Measurements from ENCODE around the gene TRIOBP.

The TRIOBP gene

GRCh38 chr22:37749226-37749625 lies 52.4 kb downstream of the TRIOBP start:
- DNase-seq (ENCODE audit: low read depth in 2 of 2): no peak

DNA sequence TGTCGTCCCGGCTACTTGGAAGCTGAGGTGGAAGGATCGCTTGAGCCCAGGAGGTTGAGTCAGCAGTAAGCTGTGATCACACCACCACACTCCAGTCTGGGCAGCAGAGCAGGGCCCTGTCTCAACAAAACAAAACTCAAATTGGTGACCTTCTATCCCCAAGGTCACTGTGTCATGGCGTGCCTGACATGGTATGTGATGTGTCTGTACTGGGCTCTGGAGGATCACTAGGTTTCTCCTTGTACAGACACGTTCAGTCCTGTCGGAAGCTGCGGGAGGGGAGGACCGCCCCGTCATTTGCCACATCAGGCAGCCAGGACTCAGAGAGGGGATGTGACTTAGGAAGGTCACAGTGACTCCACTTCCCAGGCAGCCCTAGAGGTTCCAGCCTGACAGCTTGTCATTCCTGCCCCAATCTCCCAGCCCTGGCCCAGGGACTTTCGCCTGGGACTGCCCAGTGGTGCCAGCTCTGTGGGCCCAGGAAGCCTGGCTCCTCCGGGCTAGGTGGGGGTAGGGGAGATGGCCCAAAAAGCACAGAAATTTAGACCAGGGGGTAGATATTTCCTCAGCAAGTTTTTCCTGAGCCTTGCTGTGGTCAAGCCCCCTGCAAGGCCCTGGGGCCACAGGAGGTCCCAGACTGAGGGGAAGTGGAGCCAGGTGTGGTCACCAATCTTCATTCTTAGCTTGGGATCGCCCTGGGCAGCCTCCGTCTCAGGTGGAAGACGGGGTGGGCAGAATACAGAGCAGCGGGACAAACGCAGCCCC lies 53.2 kb downstream of the TRIOBP start:
- DNase-seq (ENCODE audit: low read depth in 2 of 2): no peak

DNA sequence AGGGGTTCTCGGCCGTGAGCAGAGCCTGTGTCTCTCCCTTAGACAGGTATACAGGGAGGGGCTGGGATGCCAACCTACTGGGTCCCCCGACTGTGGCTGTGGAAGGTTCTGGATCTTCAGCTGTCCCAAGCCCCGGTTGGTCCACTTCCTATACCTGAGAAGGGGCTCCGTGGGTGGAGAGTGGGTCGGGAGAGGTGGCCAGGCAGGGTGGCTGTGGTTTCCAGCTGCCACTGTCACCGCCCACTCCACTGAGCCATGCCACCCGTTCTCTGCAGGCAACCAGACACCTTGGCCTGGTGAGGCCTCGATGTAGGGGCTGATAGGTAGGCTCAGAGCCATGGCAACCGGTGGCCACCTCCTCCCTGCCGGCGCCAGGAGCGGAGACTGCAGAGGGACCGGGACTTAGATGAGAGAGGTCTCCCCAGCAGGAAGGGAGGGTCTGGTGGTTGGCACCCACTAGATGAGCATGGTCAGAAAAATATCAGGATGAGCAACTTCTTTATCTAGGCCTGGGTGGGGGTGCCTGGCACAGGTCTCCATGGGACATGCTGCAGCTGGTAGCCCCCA lies 53.8 kb downstream of the TRIOBP start:
- DNase-seq (ENCODE audit: low read depth in 2 of 2): no peak

DNA sequence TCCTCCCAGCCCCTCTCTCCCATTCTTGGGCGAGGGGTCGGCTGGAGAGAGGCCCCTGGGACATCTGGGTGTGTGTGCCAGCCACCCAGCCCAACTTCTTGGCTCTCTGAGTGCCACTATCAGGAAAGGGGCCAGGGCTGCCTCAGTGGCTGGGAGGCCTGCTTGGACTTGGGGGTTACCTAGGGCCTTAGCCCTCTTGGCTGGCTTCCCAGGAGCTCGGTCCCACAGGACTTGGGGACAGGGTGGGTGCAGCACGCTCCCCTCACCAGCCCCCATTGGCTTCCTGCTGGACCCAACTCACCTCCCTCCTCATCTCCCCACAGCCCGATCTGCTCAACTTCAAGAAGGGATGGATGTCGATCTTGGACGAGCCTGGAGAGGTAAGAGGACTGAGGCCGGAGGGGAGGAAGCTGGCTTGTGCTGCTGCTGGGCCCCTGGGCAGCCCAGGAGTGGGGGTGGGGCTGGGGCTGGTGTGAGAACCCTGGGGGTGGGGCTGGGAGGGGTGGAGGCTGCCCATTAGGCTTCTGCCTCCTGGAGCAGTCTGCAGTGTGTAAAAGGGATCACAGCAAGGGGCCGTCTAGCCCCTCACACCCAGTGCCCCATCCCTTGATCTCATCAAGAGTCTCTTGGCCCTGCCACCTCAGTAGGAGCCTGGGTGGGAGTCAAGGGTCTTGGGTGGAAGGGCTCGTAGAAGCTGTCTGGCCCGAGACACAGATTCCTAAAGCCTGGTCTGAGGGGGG lies 54.8 kb downstream of the TRIOBP start:
- DNase-seq (ENCODE audit: low read depth in 2 of 2): no peak

- DNase-seq (ENCODE audit: low read depth in 2 of 2): peak; percentile 45 to 56
Observed at GRCh38 chr22:37752189-37753087, 55.6 kb downstream of the TRIOBP start.

- no peak for DNase-seq (ENCODE audit: low read depth in 2 of 2)
Observed at GRCh38 chr22:37753746-37754145, 56.9 kb downstream of the TRIOBP start.

DNA sequence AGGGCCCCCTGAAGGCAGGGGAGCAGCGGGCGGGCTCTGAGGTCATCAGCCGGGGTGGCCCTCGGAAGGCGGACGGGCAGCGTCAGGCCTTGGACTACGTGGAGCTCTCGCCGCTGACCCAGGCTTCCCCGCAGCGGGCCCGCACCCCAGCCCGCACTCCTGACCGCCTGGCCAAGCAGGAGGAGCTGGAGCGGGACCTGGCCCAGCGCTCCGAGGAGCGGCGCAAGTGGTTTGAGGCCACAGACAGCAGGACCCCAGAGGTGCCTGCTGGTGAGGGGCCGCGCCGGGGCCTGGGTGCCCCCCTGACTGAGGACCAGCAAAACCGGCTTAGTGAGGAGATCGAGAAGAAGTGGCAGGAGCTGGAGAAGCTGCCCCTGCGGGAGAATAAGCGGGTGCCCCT lies 60.8 kb downstream of the TRIOBP start:
- no peak for DNase-seq (ENCODE audit: low read depth in 2 of 2)

DNA sequence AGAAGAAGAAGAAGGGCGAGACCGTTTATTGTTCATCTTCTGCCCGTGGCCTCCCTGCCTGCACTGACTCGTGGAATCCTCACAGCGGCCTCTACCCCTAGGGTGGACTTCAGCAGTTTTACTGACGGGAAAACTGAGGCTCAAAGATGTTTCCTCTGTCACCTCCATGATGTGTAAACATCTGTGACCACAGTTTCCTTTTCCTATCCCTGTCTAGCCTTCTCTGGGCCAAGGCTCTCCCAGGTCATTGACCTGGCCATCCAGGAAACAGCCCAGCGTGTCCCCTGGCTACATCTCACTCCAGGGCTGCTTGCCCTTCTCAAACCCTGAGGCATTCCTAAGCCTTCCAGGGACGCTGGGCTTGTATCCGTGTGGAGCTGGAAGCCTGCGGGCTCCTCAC lies 61.8 kb downstream of the TRIOBP start:
- DNase-seq (ENCODE audit: low read depth in 2 of 2): no peak

- DNase-seq (ENCODE audit: low read depth in 2 of 2): no peak
Observed at GRCh38 chr22:37759281-37759680, 62.4 kb downstream of the TRIOBP start.

GRCh38 chr22:37760152-37760551 lies 63.3 kb downstream of the TRIOBP start:
- no peak for DNase-seq (ENCODE audit: low read depth in 2 of 2)

- DNase-seq (ENCODE audit: low read depth in 2 of 2): no peak
Observed at GRCh38 chr22:37762389-37762836, 65.6 kb downstream of the TRIOBP start.

DNA sequence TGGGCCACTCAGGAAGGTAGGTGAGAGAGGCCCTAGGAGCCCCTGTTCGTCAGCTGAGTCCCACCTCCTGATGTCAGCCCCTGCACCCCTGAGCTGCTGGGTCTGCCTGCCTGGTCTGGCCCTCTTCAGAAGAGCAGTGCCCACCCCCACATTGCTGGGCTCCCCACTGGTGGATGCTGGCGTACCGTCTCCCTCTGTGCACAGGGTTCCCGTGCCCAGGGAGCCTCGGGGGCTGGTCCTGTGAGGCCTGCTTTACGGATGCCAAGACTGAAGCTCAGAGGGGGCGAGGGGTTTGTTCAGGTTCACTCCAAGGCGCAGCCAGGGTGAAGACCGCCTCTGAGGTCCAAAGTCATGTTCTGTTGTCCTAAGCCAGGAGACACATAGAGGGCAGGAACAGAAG lies 66.2 kb downstream of the TRIOBP start:
- DNase-seq (ENCODE audit: low read depth in 2 of 2): no peak

DNA sequence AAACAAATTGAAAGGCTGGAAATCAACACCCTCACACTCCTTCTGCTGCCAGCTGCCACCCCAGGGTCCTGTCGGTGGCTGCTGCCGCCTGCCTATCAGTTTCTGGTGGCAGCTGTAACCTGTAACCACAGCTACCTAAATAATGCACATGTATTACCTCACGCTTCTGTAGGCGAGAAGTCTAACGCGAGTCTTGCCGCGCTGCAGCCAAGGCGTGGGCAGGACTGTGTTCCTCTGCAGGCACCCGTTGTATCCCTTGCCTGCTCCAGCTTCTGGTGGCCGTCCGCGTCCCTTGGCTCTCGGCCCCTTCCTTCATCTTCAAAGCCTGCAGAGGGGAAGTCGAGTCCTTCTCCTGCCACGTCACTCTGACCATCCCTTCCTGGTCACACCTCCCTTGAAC lies 66.8 kb downstream of the TRIOBP start:
- no peak for DNase-seq (ENCODE audit: low read depth in 2 of 2)

GRCh38 chr22:37764622-37765021 lies 67.8 kb downstream of the TRIOBP start:
- no peak for DNase-seq (ENCODE audit: low read depth in 2 of 2)

DNA sequence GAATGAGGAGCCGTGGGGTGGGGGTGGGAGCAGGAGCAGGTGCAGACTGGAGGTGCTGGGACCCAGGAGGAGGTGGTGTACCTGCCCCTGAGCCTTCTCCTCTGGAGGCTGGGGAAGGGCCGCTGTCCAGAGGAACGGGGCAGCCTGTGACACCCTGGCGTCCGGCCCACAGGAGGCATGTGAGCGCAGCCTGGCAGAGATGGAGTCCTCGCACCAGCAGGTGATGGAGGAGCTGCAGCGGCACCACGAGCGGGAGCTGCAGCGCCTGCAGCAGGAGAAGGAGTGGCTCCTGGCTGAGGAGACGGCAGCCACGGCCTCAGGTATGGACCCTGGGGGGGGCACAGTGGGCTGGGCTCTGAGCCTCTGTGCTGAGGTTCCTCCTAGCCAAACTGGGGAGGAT lies 68.7 kb downstream of the TRIOBP start:
- DNase-seq (ENCODE audit: low read depth in 2 of 2): no peak

GRCh38 chr22:37765953-37766576 lies 69.2 kb downstream of the TRIOBP start:
- no peak for DNase-seq (ENCODE audit: low read depth in 2 of 2)

DNA sequence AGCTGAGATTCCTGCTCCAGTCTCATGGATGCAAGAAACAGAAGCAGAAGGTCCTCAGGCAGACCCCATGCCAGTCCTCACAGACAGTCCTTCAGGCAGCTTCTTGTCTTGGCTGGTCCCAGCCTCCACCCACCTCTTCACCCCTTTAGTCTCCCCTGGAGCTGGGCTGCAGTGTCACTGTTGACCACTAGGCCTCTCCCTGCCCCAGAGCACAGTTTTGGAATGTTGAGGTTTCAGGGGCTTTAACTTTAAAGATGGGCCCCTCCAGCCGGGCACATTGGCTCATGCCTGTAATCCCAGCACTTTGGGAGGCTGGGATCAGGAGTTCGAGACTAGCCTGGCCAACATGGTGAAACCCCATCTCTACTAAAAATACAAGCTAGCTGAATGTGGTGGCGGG lies 71.4 kb downstream of the TRIOBP start:
- no peak for DNase-seq (ENCODE audit: low read depth in 2 of 2)

- DNase-seq (ENCODE audit: low read depth in 2 of 2): no peak
Observed at GRCh38 chr22:37769056-37769455, 72.2 kb downstream of the TRIOBP start.

DNA sequence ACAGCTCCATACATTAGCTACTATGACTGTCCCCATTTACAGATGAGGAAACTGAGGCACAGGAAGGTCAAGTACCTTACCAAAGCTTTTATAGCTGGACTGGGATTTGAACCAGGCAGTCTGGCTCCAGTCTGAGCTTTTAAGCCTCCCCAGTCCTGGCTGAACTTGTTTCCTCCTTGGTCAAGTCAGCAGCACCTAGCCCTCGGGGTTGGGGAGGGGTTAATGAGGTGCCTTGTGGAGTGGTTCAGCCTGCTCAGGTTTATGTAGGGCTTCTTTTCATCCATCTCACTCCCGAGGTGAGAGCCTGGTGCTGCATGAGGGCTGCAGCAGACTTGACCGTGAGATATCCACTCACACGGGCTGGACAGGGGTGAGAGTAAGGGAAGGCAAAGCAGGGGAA lies 74.2 kb downstream of the TRIOBP start:
- DNase-seq (ENCODE audit: low read depth in 2 of 2): no peak

- DNase-seq (ENCODE audit: low read depth in 2 of 2): no peak
Observed at GRCh38 chr22:37771702-37772427, 75.0 kb downstream of the TRIOBP start.

- DNase-seq (ENCODE audit: low read depth in 2 of 2): no peak
Observed at GRCh38 chr22:37774728-37775127, 77.9 kb downstream of the TRIOBP start.
